Measurements from ENCODE around the gene GPR176.

DNA sequence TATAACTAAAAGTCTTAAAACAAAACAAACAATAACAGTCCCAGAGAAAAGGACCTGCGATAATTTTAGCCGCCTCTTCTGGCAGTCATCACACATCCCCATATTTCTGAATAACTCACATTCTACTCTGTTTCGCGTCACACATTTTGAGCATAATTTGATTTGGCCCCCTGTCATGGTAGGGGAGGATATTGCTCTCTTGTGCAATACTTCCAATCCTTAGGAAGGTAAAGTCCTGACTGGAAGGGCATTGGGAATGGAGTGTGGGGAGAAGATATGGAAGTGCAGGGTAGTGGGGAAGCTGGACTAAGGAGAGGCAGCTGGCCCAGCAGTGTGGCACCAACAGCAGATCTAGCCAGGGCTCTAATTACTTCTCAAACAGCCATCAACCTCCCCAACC is 126.1 kb downstream of the GPR176 start:
- no peak for TF ChIP-seq PAX5 (IDR thresholded peaks at IDR 0.05; ENCODE audit: insufficient read depth, low read length, severe bottlenecking)
- no peak for TF ChIP-seq POLR2AphosphoS5 (IDR thresholded peaks at IDR 0.05; ENCODE audit: low read depth, low read length)
